ENCODE data around the gene ZSWIM3. TPM values are rescaled to one million over a fixed set of nuclear protein-coding genes. Genes with fewer than 3 reads are reported as not detected.

The ZSWIM3 gene
- total and polyA plus RNA-seq, 2 of the 8 experiments (the other 6 are each of a cell fraction or from before 2014, with no cell fraction given) = 5.5 to 6.9 TPM

- no peak for TF ChIP-seq TEAD4 (IDR thresholded peaks at IDR 0.05; ENCODE audit: low read depth, low read length)
- TF ChIP-seq RBBP5 (IDR thresholded peaks at IDR 0.05; ENCODE audit: borderline replicate concordance, low read depth, low read length) = no peak
- peak; percentile 58 for TF ChIP-seq TAF7 (optimal IDR thresholded peaks at IDR 0.05; ENCODE audit: borderline replicate concordance, low read depth, low read length)
- TF ChIP-seq CHD1 (IDR thresholded peaks at IDR 0.05; ENCODE audit: low read depth, low read length) = no peak
- peak; percentile 59 to 68; a peak in 2 of 3 replicates for TF ChIP-seq POLR2A (IDR thresholded peaks at IDR 0.05; ENCODE audit: control extremely low read depth in 1 of 2, low read depth in 2 of 2, low read length in 2 of 2)
- no peak for TF ChIP-seq BACH1 (IDR thresholded peaks at IDR 0.05; ENCODE audit: low read length)
- TF ChIP-seq E2F6 (IDR thresholded peaks at IDR 0.05) = no peak
- no peak for TF ChIP-seq KDM1A (IDR thresholded peaks at IDR 0.05; ENCODE audit: borderline replicate concordance, low read length)
- peak; percentile 80; the same call in 1 of the 2 replicates for TF ChIP-seq JUND (IDR thresholded peaks at IDR 0.05; ENCODE audit: low read length)
- TF ChIP-seq YY1 (IDR thresholded peaks at IDR 0.05; ENCODE audit: low read depth, low read length) = no peak
- TF ChIP-seq EGR1 (IDR thresholded peaks at IDR 0.05; ENCODE audit: borderline replicate concordance, low read depth, low read length) = no peak
- no peak for TF ChIP-seq SUZ12 (IDR thresholded peaks at IDR 0.05; ENCODE audit: low read length)
- no peak for TF ChIP-seq SAP30 (IDR thresholded peaks at IDR 0.05; ENCODE audit: insufficient read depth, insufficient replicate concordance, low read length)
- TF ChIP-seq CREB1 (IDR thresholded peaks at IDR 0.05) = no peak; the same call in 1 of the 2 replicates
- TF ChIP-seq SIX5 (IDR thresholded peaks at IDR 0.05; ENCODE audit: low read depth, low read length) = no peak
- TF ChIP-seq CBX5 (IDR thresholded peaks at IDR 0.05; ENCODE audit: low read depth, low read length) = no peak
- no peak for TF ChIP-seq ASH2L (IDR thresholded peaks at IDR 0.05; ENCODE audit: low read length)
- TF ChIP-seq ATF2 (IDR thresholded peaks at IDR 0.05; ENCODE audit: low read length) = no peak
- TF ChIP-seq TBP (IDR thresholded peaks at IDR 0.05; ENCODE audit: low read depth, low read length) = peak; percentile 85
- no peak for TF ChIP-seq POU5F1 (IDR thresholded peaks at IDR 0.05; ENCODE audit: low read depth, low read length)
- TF ChIP-seq SRF (IDR thresholded peaks at IDR 0.05; ENCODE audit: low read depth, low read length) = no peak
- peak; percentile 24 for TF ChIP-seq KDM4A (IDR thresholded peaks at IDR 0.05; ENCODE audit: low read depth, low read length, severe bottlenecking)
- TF ChIP-seq GABPA (IDR thresholded peaks at IDR 0.05; ENCODE audit: borderline replicate concordance, insufficient read depth, low read length) = no peak
- peak; percentile 62; the same call in 1 of the 2 replicates for TF ChIP-seq BRCA1 (IDR thresholded peaks at IDR 0.05; ENCODE audit: low read depth, low read length)
Observed at GRCh38 chr20:45910670-45911485, 53.5 kb downstream of the ZSWIM3 start (continued).
